ENCODE results near the gene SQSTM1.
A peak's percentile ranks its signal among the peaks of the same experiment; 100 is the strongest.

The SQSTM1 gene

DNA sequence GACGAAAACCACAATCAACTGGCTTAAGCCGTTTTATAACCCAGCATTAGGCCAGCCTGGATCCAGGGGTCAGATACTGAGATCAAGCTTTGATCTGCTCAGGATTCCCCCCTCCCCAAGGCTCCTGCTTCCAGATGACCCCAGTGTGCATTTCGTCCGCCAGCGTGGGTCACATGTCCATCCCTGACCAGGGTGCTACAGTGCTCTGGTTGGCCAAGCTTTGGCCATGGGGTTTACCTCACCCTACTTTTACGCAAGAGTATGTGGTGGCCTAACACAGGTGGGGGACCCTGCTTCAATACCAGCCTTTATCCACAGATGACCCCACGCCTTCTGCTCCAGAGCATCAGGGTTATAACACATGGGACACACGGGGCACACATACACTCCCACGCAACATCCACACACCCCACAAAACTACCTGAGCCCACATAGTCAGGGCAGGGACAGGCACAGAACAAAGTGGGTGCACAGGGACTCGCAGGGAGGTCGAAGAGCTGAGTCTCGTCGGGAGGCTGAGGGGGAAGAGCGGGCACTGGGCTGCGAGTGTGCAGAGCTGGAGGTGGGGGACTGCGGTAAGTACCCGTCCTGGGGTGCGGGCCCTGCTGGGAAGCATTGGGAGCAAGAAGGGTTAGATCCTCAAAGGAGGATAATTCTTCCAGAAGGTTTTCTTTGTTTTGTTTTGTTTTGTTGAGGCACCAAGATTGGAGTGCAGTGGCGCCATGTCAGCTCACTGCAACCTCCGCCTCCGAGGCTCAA lies 5.0 kb upstream of the SQSTM1 start:
- H3K27me3 Mint-ChIP-seq (ENCODE audit: low read depth), result no peaks in the 10 kb centered on the region
- no peaks in the 10 kb centered on the region for H3K9me3 Mint-ChIP-seq
- peak overlapping the region; percentile 62 to 87 (median 65) for H3K4me3 Mint-ChIP-seq
- TF ChIP-seq, protein P1, sequence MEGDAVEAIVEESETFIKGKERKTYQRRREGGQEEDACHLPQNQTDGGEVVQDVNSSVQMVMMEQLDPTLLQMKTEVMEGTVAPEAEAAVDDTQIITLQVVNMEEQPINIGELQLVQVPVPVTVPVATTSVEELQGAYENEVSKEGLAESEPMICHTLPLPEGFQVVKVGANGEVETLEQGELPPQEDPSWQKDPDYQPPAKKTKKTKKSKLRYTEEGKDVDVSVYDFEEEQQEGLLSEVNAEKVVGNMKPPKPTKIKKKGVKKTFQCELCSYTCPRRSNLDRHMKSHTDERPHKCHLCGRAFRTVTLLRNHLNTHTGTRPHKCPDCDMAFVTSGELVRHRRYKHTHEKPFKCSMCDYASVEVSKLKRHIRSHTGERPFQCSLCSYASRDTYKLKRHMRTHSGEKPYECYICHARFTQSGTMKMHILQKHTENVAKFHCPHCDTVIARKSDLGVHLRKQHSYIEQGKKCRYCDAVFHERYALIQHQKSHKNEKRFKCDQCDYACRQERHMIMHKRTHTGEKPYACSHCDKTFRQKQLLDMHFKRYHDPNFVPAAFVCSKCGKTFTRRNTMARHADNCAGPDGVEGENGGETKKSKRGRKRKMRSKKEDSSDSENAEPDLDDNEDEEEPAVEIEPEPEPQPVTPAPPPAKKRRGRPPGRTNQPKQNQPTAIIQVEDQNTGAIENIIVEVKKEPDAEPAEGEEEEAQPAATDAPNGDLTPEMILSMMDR (IDR thresholded peaks at IDR 0.05; ENCODE audit: unreplicated experiment in 3 of 3), result no peak
- H3K36me3 Mint-ChIP-seq (ENCODE audit: low read depth), result peaks cover 26% of the 10 kb centered on the region
- peaks cover 14% of the 10 kb centered on the region for H3K4me1 Mint-ChIP-seq
- peak overlapping the region in 1 of 3 experiments; percentile 53 for H3K27ac Mint-ChIP-seq

DNA sequence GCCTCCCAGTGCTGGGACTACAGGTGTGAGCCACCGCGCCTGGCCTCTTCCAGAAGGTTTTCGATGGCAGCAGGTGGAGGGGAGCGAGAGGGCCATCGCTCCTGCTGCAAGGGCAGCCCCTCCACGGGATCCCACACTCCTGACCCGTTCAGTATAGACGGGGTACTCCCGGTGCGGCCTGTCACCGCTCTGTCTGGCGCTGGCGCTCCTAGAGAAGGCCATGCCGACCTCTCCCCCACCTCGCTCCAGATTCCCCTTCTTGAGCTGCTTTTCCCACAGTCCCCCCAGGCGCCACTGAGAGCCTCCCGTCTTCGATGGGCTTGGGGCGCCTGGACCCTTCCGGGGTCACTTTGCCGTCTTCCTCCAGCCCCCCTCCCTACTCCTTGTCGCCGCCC lies 4.3 kb upstream of the SQSTM1 start:
- peak overlapping the region; percentile 60 to 71 (median 70) for H3K4me3 Mint-ChIP-seq
- H3K36me3 Mint-ChIP-seq (ENCODE audit: low read depth), result peaks cover 26% of the 10 kb centered on the region
- H3K27me3 Mint-ChIP-seq (ENCODE audit: low read depth), result no peaks in the 10 kb centered on the region
- no peak overlapping the region for H3K27ac Mint-ChIP-seq
- no peaks in the 10 kb centered on the region for H3K9me3 Mint-ChIP-seq
- TF ChIP-seq, protein P1 (IDR thresholded peaks at IDR 0.05; ENCODE audit: unreplicated experiment in 3 of 3), result no peak
- H3K4me1 Mint-ChIP-seq, result peaks cover 14% of the 10 kb centered on the region

DNA sequence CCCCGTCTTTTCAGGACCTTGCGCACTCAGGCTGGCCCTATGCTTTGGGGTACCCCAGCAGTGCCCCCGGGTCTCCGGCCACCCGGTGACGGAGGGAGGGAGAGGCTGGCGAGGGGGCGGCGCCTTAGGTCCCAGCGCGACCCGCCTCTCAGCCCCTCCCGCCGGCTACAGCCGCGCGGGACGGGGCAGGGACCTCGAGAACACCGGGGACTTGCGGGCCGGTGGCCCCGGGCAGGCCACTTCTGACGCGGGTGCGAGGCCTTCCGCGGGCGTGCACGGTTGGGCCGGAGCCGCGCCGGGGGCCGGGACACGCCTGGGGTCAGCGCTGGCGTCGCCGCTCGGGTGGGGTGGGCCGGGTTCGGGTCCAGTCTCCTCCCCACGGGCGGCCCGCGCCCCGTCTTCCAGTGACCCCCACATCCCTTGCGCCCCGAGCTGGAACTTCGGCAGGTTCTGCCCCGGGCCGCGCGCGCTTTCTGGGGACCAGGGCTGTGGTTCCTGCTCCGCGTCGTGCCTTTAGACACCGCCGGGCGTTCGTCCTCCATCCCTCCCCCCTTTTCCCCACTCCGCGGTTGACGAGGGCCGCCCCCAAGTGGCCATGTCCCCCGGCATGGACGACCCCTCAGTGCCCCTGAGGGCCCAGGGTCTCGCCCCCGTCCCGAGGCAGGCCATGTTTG lies 3.8 kb upstream of the SQSTM1 start:
- TF ChIP-seq, protein P1 (IDR thresholded peaks at IDR 0.05; ENCODE audit: unreplicated experiment in 3 of 3), result no peak
- Mint-ChIP-seq H3K27me3 (ENCODE audit: low read depth) (no peaks in the 10 kb centered on the region), H3K4me1 (peaks cover 18% of the 10 kb centered on the region), H3K36me3 (ENCODE audit: low read depth) (peaks cover 26% of the 10 kb centered on the region), H3K4me3 (peak overlapping the region; percentile 60 to 83 (median 78)), H3K9me3 (no peaks in the 10 kb centered on the region), H3K27ac (no peak overlapping the region)

DNA sequence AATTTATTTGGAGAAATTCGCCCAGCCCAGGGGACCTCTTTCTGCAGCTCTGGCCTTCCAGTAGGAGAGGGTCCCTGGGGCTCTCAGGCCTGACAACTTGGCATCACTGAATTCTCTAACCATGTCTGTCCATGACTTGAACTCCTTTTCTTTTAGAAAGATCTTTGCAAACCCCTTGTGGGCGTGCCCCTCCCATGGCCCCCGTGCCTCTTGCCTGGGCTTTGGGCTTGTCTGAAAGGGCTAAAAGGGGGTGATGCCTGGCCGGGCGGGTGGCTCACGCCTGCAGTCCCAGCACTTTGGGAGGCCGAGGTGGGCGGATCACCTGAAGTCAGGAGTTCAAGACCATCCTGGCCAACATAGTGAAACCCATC lies 3.2 kb upstream of the SQSTM1 start:
- Mint-ChIP-seq H3K27ac (no peak overlapping the region), H3K4me3 (peak overlapping the region; percentile 60 to 83 (median 78)), H3K27me3 (ENCODE audit: low read depth) (no peaks in the 10 kb centered on the region), H3K36me3 (ENCODE audit: low read depth) (peaks cover 26% of the 10 kb centered on the region), H3K4me1 (peaks cover 24% of the 10 kb centered on the region), H3K9me3 (no peaks in the 10 kb centered on the region)
- TF ChIP-seq, protein P1 (IDR thresholded peaks at IDR 0.05; ENCODE audit: unreplicated experiment in 3 of 3), result no peak

DNA sequence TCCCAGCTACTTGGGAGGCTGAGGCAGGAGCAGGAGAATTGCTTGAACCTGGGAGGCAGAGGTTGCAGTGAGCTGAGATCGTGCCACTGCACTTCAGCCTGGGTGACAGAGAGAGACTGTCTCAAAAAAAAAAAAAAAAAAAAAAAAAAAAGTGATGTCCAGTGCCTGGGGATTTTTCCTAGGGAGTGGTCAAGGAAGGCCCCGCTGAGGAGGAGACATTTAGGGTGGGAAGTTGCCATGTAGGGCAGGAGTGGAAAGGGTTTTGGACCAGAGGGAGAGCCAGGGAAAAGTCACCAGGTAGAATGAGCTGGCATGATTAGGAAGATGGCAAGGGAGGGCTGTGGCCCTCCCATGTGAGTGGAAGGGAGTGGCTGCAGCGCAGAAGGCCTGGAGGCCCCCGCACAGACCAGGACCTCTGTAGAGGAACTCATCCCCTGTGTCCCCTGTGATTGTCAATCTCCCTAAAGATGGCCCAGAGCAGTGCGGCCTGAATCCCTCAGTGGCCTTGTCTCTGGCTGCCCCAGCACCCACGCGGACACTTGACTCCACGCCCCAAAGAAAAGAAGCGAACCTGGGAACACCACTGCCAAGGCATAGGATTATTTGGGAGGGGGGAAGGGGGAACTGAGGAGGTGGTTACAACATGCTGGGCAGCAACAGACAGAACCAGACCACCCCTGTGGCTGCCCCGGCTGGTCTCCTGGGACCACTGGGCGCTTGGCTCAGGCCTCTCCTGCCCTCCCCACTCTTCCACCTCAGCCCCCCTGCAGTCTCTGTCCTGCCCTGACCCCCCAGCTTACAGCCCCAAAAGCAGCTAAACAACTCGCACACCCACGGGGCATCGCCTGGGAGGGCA lies 2.6 kb upstream of the SQSTM1 start:
- H3K27me3 Mint-ChIP-seq (ENCODE audit: low read depth), result no peaks in the 10 kb centered on the region

More for the DNA sequence above, 2.6 kb upstream of the SQSTM1 start:
- Mint-ChIP-seq H3K9me3 (no peaks in the 10 kb centered on the region), H3K36me3 (ENCODE audit: low read depth) (peaks cover 24% of the 10 kb centered on the region), H3K4me3 (peak overlapping the region; percentile 78 to 85 (median 83)), H3K27ac (peak overlapping the region; percentile 62 to 95 (median 92)), H3K4me1 (peaks cover 30% of the 10 kb centered on the region)
- TF ChIP-seq, protein P1 (IDR thresholded peaks at IDR 0.05; ENCODE audit: unreplicated experiment in 3 of 3), result no peak
